ENCODE results near the gene ING5.

ING5 gene

GRCh38 chr2:241666627-241667400 lies 35.0 kb upstream of the ING5 start:
- TF ChIP-seq CTCF (IDR thresholded peaks at IDR 0.05; ENCODE audit: insufficient read depth, missing control alignments) = no peak
- DNase-seq (ENCODE audit: insufficient read length, low spot score) = no peak
- no peak for FAIRE-seq

- FAIRE-seq = no peak
- no peak for DNase-seq (ENCODE audit: insufficient read length, low spot score)
- TF ChIP-seq CTCF (IDR thresholded peaks at IDR 0.05; ENCODE audit: insufficient read depth, missing control alignments) = no peak
Measured at GRCh38 chr2:241668354-241668753, 33.5 kb upstream of the ING5 start.

- no peak for TF ChIP-seq CTCF (IDR thresholded peaks at IDR 0.05; ENCODE audit: insufficient read depth, missing control alignments)
- DNase-seq (ENCODE audit: insufficient read length, low spot score) = no peak
- no peak for FAIRE-seq
Measured at GRCh38 chr2:241668839-241669238, 33.0 kb upstream of the ING5 start.

GRCh38 chr2:241670333-241671110 lies 31.3 kb upstream of the ING5 start:
- DNase-seq (ENCODE audit: insufficient read length, low spot score) (no peak), FAIRE-seq (no peak)
- TF ChIP-seq CTCF (IDR thresholded peaks at IDR 0.05; ENCODE audit: insufficient read depth, missing control alignments) = no peak

GRCh38 chr2:241671457-241672240 lies 30.2 kb upstream of the ING5 start:
- FAIRE-seq (no peak), DNase-seq (ENCODE audit: insufficient read length, low spot score) (no peak)
- no peak for TF ChIP-seq CTCF (IDR thresholded peaks at IDR 0.05; ENCODE audit: insufficient read depth, missing control alignments)

- TF ChIP-seq CTCF (IDR thresholded peaks at IDR 0.05; ENCODE audit: insufficient read depth, missing control alignments) = no peak
- FAIRE-seq = no peak
- no peak for DNase-seq (ENCODE audit: insufficient read length, low spot score)
Measured at GRCh38 chr2:241672243-241673188, 29.3 kb upstream of the ING5 start.

Data from D721Med (cell line).